Hepatocyte (in vitro differentiated cells): ENCODE data around the gene HNRNPF. TPM values are rescaled to one million over a fixed set of nuclear protein-coding genes. Genes with fewer than 3 reads are reported as not detected.

Experiments used
- DNase-seq: peaks from one replicate; pipeline ENCODE4 v3.0.0-alpha.2; 2016; ENCODE audit warnings: low spot score
- H2AFZ ChIP-seq: fragments of 200-600 bp; sonication (generic); 2 replicates; pipeline ENCODE4 v1.6.0; 2016; ENCODE audit warnings: antibody characterized with exemption, mild to moderate bottlenecking
- H3K27ac ChIP-seq: fragments of 200-600 bp; sonication (generic); 2 replicates; pipeline ENCODE4 v1.5.1; 2016; ENCODE audit warnings: mild to moderate bottlenecking
- H3K27me3 ChIP-seq: fragments of 200-600 bp; sonication (generic); 2 replicates; pipeline ENCODE4 v1.6.1; 2016
- H3K36me3 ChIP-seq: fragments of 200-600 bp; sonication (generic); replicated peaks from 2 replicates; pipeline ENCODE4 v1.5.1; 2016; ENCODE audit warnings: low read depth; ENCODE audit not compliant: insufficient read depth
- H3K4me1 ChIP-seq: fragments of 200-600 bp; sonication (generic); 2 replicates; pipeline ENCODE4 v1.5.1; 2016; ENCODE audit warnings: mild to moderate bottlenecking, moderate library complexity; ENCODE audit not compliant: insufficient read depth
- H3K4me2 ChIP-seq: fragments of 200-600 bp; sonication (generic); 2 replicates; pipeline ENCODE4 v1.6.0; 2016
- H3K4me3 ChIP-seq: fragments of 200-600 bp; sonication (generic); 2 replicates; pipeline ENCODE4 v1.5.1; 2016; ENCODE audit warnings: mild to moderate bottlenecking
- H3K79me2 ChIP-seq: fragments of 200-600 bp; sonication (generic); 2 replicates; pipeline ENCODE4 v1.6.0; 2017; ENCODE audit warnings: mild to moderate bottlenecking
- H3K9me2 ChIP-seq: fragments of 200-600 bp; sonication (generic); replicated peaks from 2 replicates; pipeline ENCODE4 v1.6.0; 2017; ENCODE audit warnings: mild to moderate bottlenecking; ENCODE audit not compliant: insufficient read depth
- H3K9me3 ChIP-seq: fragments of 200-600 bp; sonication (generic); 2 replicates; pipeline ENCODE4 v1.5.1; 2016; ENCODE audit warnings: low read depth, mild to moderate bottlenecking
- H4K20me1 ChIP-seq: fragments of 200-600 bp; sonication (generic); 2 replicates; pipeline ENCODE4 v1.6.0; 2016; ENCODE audit warnings: mild to moderate bottlenecking; ENCODE audit not compliant: insufficient read depth, poor library complexity, severe bottlenecking
- EZH2 ChIP-seq: fragments of 200-600 bp; sonication (generic); IDR thresholded peaks from 2 replicates; pipeline ENCODE4 v1.6.1; 2016; ENCODE audit warnings: antibody characterized with exemption, mild to moderate bottlenecking, borderline replicate concordance
- EZH2phosphoT487 ChIP-seq: fragments of 200-600 bp; sonication (generic); IDR thresholded peaks from one replicate; pipeline ENCODE4 v1.6.1; 2018; ENCODE audit warnings: antibody characterized with exemption, mild to moderate bottlenecking, low read depth, moderate library complexity; ENCODE audit not compliant: unreplicated experiment, severe bottlenecking
- WGBS: methylation state at CpG from one replicate; pipeline ENCODE4 v1.1.6; 2016; ENCODE audit warnings: low lambda C conversion rate; ENCODE audit errors: missing lambda C conversion rate; 5-methylcytosine and 5-hydroxymethylcytosine counted together
- polyA plus RNA-seq: library from polyadenylated mRNA; unstranded; fragments of >200 nt; fragmentation: Nextera tagmentation; extraction: Ambion mirVana; gene quantifications from 2 replicates; pipeline ENCODE4 v1.2.1, GENCODE V29; 2016
- total RNA-seq: library from RNA; depleted of rRNA; stranded (reverse); fragments of >200 nt; gene quantifications from 2 replicates; pipeline ENCODE4 v1.2.3, GENCODE V29; 2014
- TF ChIP-seq, protein P1 (sequence below): fragments of 200-600 bp; sonication (generic); IDR thresholded peaks from 2 replicates; pipeline ENCODE4 v1.5.1; 2016; ENCODE audit warnings: antibody characterized with exemption, mild to moderate bottlenecking; ENCODE audit not compliant: poor library complexity

Gene HNRNPF
- total and polyA plus RNA-seq, 2 experiments from 2014 or later, result 134 to 217 TPM

DNA sequence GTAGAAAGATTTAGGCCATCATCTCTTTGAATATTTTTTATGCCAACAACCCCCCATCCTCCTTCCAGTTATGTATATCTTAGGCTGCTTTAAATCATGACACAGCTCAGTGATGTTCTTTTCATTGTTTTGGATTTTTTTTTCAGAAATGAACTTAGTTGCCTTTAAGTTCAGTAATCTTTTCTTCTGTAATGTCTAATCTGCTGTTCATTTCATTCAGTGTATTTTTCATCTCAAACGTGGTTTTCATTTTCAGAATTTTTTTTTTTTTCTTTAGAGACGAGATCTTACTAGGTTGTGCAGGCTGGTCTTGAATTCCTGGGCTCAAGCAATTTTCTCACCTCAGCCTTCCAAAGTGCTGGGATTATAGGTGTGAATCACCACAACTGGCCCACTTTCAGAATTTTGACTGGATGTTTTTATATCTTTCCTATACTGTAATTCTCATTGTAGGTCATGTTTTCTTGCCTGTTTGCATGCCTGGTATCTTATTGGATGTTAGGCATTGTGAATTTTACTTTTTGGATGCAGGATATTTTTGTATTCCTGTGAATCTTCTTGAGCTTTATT is 36.0 kb upstream of the HNRNPF start:
- Histone ChIP-seq H3K27me3 (no peaks in the 10 kb centered on the region), H3K9me2 (no peaks in the 10 kb centered on the region), H3K4me2 (no peak overlapping the region), H4K20me1 (no peaks in the 10 kb centered on the region), H3K4me3 (no peak overlapping the region), H2AFZ (no peak overlapping the region), H3K9me3 (no peaks in the 10 kb centered on the region), H3K79me2 (peaks cover 3% of the 10 kb centered on the region), H3K36me3 (no peaks in the 10 kb centered on the region), H3K27ac (no peak overlapping the region), H3K4me1 (no peaks in the 10 kb centered on the region)
- TF ChIP-seq, protein P1, sequence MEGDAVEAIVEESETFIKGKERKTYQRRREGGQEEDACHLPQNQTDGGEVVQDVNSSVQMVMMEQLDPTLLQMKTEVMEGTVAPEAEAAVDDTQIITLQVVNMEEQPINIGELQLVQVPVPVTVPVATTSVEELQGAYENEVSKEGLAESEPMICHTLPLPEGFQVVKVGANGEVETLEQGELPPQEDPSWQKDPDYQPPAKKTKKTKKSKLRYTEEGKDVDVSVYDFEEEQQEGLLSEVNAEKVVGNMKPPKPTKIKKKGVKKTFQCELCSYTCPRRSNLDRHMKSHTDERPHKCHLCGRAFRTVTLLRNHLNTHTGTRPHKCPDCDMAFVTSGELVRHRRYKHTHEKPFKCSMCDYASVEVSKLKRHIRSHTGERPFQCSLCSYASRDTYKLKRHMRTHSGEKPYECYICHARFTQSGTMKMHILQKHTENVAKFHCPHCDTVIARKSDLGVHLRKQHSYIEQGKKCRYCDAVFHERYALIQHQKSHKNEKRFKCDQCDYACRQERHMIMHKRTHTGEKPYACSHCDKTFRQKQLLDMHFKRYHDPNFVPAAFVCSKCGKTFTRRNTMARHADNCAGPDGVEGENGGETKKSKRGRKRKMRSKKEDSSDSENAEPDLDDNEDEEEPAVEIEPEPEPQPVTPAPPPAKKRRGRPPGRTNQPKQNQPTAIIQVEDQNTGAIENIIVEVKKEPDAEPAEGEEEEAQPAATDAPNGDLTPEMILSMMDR, result no peak
- TF ChIP-seq EZH2, result no peak
- no peak for TF ChIP-seq EZH2phosphoT487
- DNase-seq, result no peak
- 92% methylated on average over 2 of the region's 2 CpGs for WGBS

DNA sequence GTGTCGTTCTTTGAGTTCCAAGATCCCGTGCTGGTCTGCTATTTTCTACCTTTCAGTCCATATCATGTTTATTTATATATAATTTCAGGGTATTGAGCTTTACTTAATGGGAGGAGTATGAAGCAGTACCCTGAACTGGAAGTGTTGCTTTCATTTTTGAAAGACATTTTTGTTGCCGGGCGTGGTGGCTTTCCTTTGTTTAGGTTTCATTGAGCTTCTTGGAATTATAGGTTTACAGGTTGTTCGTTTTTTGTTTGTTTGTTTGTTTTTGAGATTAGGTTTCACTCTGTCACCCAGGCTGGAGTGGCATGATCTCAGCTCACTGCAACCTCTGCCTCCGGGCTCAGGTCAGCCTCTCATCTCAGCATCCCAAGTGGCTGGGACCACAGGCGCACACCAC is 35.3 kb upstream of the HNRNPF start:
- no peaks in the 10 kb centered on the region for H3K9me3 ChIP-seq
- no peak overlapping the region for H3K27ac ChIP-seq
- TF ChIP-seq EZH2phosphoT487 (no peak), EZH2 (no peak)
- TF ChIP-seq, protein P1, result no peak
- no peak overlapping the region for H3K4me2 ChIP-seq
- peaks cover 6% of the 10 kb centered on the region for H3K79me2 ChIP-seq
- H3K9me2 ChIP-seq, result no peaks in the 10 kb centered on the region
- WGBS, result 80% methylated on average over 7 of the region's 7 CpGs
- H2AFZ ChIP-seq, result no peak overlapping the region
- no peak for DNase-seq
- H3K27me3 ChIP-seq, result no peaks in the 10 kb centered on the region
- no peaks in the 10 kb centered on the region for H3K36me3 ChIP-seq
- no peaks in the 10 kb centered on the region for H4K20me1 ChIP-seq
- H3K4me1 ChIP-seq, result no peaks in the 10 kb centered on the region
- no peak overlapping the region for H3K4me3 ChIP-seq

DNA sequence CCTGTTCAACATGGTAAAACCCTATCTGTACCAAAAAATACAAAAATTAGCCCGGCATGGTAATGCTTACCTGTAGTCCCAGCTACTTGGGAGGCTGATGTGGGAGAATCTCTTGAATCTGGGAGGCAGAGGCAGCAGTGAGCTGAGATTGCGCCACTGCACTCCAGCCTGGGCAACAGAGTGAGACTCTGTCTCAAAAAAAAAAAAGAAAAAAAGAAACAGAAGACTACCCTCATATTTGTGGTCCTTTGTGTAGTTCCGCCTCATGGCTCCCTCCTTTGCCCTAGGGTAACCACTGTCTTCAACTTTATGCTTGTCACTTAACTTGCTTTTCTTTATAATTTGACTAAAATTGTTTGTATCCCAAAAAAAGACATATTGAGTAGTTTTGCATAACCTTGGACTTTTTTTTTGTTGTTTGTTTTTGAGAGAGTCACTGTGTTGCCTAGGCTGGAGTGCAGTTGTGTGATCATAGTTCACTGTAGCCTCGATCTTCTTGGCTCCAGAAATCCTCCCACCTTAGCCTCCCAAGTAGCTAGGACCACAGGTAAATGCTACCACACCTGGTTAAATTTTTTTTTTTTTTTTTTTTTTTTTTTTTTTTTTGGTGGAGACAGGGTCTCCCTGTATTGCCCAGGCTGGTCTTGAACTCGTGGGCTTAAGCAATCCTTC is 31.6 kb upstream of the HNRNPF start:
- DNase-seq, result no peak
- H3K36me3 ChIP-seq, result no peaks in the 10 kb centered on the region
- peaks cover 5% of the 10 kb centered on the region for H3K4me1 ChIP-seq
- WGBS, result 96% methylated on average over 5 of the region's 5 CpGs
- H3K9me2 ChIP-seq, result no peaks in the 10 kb centered on the region
- H4K20me1 ChIP-seq, result no peaks in the 10 kb centered on the region
- H3K9me3 ChIP-seq, result no peaks in the 10 kb centered on the region
- H3K4me3 ChIP-seq, result no peak overlapping the region
- no peak overlapping the region for H3K27ac ChIP-seq
- H2AFZ ChIP-seq, result no peak overlapping the region
- no peak overlapping the region for H3K4me2 ChIP-seq
- no peaks in the 10 kb centered on the region for H3K27me3 ChIP-seq
- no peak for TF ChIP-seq EZH2phosphoT487
- no peak for TF ChIP-seq EZH2
- TF ChIP-seq, protein P1, result no peak
- H3K79me2 ChIP-seq, result peaks cover 23% of the 10 kb centered on the region
